PC-9 (cell line): Measurements from ENCODE around the gene SPRY1.

ENCODE experiments used
- CTCF ChIP-seq: fragments of 200-600 bp; sonication (generic); conservative IDR thresholded peaks from 2 replicates; pipeline ENCODE4 v1.6.1; 2017; ENCODE audit warnings: mixed run types, antibody characterized with exemption, mild to moderate bottlenecking, moderate library complexity
- EZH2 ChIP-seq: fragments of 200-600 bp; sonication (generic); IDR thresholded peaks from 2 replicates; pipeline ENCODE4 v1.8.0; 2017; ENCODE audit warnings: antibody characterized with exemption, low read depth

- no peak for TF ChIP-seq CTCF
- TF ChIP-seq EZH2, result no peak
Observed at GRCh38 chr4:123352966-123353365, 43.6 kb upstream of the SPRY1 start.
